ENCODE measurements around the gene RMC1. TPM values are rescaled to one million over a fixed set of nuclear protein-coding genes. Genes with fewer than 3 reads are reported as not detected.
"Not testable (repeated sequence)": the region's sequence is repeated elsewhere in the genome, so short reads cannot be mapped to it uniquely, and the experiment has no call there.

The RMC1 gene
- total RNA-seq, 2 experiments from 2014 or later: 26.1 to 28.5 TPM

GRCh38 chr18:23575309-23575651 lies 72.0 kb downstream of the RMC1 start:
- Mint-ChIP-seq H3K36me3 (ENCODE audit: low read depth) (peaks cover 19% of the 10 kb centered on the region), H3K9me3 (no peaks in the 10 kb centered on the region), H3K4me3 (no peak overlapping the region), H3K4me1 (ENCODE audit: low read depth) (peaks cover 53% of the 10 kb centered on the region), H3K27me3 (no peaks in the 10 kb centered on the region), H3K27ac (peak overlapping the region; percentile 69)
- intact Hi-C loops (cut with micrococcal nuclease): no loop called here
- ChIA-PET POLR2A (interaction anchor here (0.5 to 2.4 kb wide), 3 partner anchors 9 to 15 kb away, joined by 3 to 6 read pairs (median 4); no protein-coding TSS in a partner anchor), CTCF (interaction anchor here (1.4 kb wide), 1 partner anchor 12 kb away, joined by 4 read pairs; no protein-coding TSS in a partner anchor)
- ATAC-seq (no peak), DNase-seq (no peak)
- TF ChIP-seq, protein P1, sequence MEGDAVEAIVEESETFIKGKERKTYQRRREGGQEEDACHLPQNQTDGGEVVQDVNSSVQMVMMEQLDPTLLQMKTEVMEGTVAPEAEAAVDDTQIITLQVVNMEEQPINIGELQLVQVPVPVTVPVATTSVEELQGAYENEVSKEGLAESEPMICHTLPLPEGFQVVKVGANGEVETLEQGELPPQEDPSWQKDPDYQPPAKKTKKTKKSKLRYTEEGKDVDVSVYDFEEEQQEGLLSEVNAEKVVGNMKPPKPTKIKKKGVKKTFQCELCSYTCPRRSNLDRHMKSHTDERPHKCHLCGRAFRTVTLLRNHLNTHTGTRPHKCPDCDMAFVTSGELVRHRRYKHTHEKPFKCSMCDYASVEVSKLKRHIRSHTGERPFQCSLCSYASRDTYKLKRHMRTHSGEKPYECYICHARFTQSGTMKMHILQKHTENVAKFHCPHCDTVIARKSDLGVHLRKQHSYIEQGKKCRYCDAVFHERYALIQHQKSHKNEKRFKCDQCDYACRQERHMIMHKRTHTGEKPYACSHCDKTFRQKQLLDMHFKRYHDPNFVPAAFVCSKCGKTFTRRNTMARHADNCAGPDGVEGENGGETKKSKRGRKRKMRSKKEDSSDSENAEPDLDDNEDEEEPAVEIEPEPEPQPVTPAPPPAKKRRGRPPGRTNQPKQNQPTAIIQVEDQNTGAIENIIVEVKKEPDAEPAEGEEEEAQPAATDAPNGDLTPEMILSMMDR (IDR thresholded peaks at IDR 0.05): no peak

GRCh38 chr18:23577521-23577920 lies 74.2 kb downstream of the RMC1 start:
- DNase-seq; H3K27ac Mint-ChIP-seq; ATAC-seq; POLR2A ChIA-PET; intact Hi-C loops (cut with micrococcal nuclease); H3K9me3 Mint-ChIP-seq; H3K27me3 Mint-ChIP-seq; H3K4me3 Mint-ChIP-seq; CTCF ChIA-PET: not testable (repeated sequence)
- Mint-ChIP-seq H3K4me1 (ENCODE audit: low read depth) (peaks cover 58% of the 10 kb centered on the region), H3K36me3 (ENCODE audit: low read depth) (peaks cover 11% of the 10 kb centered on the region)

DNA sequence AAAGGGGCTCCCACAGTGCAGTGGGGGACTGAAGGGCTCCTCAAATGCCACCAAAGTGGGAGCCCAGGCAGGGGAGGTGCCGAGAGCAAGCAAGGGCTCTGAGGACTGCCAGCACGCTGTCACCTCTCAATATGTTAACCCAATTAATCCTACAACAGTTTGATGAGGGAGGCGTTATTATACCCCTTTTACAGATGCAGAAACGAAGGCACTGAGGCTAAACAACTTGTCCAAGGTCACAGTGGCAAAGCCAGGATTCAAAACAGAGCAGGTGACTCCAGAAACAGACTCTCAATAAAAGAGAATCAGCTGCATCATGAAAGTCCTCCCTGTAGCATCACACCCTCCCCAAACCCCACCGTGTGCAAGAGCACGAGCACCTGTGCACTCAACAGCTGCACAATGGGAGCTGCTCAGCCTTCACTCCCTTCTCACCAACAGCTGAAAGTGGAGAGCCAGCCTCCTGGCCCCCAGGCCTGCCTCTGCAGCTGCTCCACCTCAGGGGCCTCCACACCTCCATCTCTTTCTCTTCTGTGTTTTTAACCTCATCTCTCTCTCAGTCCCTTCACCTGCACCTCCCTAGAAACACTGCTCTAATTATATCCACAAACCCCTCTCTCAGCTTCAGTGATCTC lies 74.9 kb downstream of the RMC1 start:
- H3K4me1 Mint-ChIP-seq (ENCODE audit: low read depth): peaks cover 57% of the 10 kb centered on the region
- DNase-seq (no peak), ATAC-seq (no peak)
- H3K27ac Mint-ChIP-seq: peak overlapping the region; percentile 50
- no peaks in the 10 kb centered on the region for H3K27me3 Mint-ChIP-seq
- ChIA-PET POLR2A (interaction anchor here (0.6 kb wide), 1 partner anchor 54 kb away, joined by 4 read pairs; no protein-coding TSS in a partner anchor), CTCF (interaction anchor here (1.9 kb wide), 1 partner anchor 62 kb away, joined by 4 read pairs; no protein-coding TSS in a partner anchor)
- no peaks in the 10 kb centered on the region for H3K9me3 Mint-ChIP-seq
- intact Hi-C loops (cut with micrococcal nuclease): no loop called here
- H3K36me3 Mint-ChIP-seq (ENCODE audit: low read depth): peaks cover 14% of the 10 kb centered on the region
- H3K4me3 Mint-ChIP-seq: no peak overlapping the region
- TF ChIP-seq, protein P1 (IDR thresholded peaks at IDR 0.05): no peak

DNA sequence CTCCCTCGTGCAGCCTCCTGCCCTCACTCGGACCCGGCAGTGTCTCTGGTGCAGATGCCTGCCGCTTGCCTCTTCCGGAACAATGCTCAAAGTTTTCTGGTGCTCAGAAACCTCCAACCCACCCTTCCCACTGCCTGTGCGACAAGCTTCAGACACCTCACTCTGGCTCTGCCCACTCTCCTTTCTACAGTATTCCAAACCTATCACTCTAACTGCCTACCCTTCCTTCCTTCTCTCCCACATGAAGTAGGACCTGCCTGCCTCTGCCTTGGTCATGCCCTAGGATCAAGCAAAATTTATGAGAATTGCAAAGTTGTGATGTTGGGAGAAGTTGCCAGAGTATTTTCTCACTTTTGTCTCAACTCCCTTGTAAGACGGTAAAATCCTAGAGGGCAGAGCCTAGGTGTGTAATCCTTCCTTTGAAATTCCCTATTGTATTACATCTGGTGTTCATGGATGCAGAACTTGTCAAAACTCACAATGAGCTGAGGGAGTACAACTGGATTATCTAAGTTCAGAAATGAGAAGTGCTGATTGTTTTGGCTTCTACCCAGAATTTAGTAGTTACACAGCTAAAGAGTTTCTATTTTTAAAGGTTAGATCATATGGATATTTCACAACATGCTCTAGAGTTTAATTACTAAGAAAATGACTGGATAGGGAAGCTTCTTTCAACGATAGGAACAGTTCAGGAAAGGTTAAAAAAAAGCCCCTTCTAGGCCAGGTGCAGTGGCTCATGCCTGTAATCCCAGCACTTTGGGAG lies 75.8 kb downstream of the RMC1 start:
- DNase-seq (no peak), ATAC-seq (no peak)
- no peak overlapping the region for H3K4me3 Mint-ChIP-seq
- H3K9me3 Mint-ChIP-seq: no peaks in the 10 kb centered on the region
- peaks cover 15% of the 10 kb centered on the region for H3K36me3 Mint-ChIP-seq (ENCODE audit: low read depth)
- H3K27ac Mint-ChIP-seq: peak overlapping the region; percentile 50
- H3K4me1 Mint-ChIP-seq (ENCODE audit: low read depth): peaks cover 57% of the 10 kb centered on the region
- H3K27me3 Mint-ChIP-seq: no peaks in the 10 kb centered on the region
- ChIA-PET POLR2A (interaction anchor here (0.6 kb wide), 1 partner anchor 53 kb away, joined by 4 read pairs; no protein-coding TSS in a partner anchor), CTCF (interaction anchor here (0.7 to 1.9 kb wide), 3 partner anchors 63 to 124 kb away, joined by 3 to 4 read pairs (median 4); no protein-coding TSS in a partner anchor)
- intact Hi-C loops (cut with micrococcal nuclease): no loop called here
- TF ChIP-seq, protein P1 (IDR thresholded peaks at IDR 0.05): no peak

GRCh38 chr18:23580677-23581367 lies 77.5 kb downstream of the RMC1 start:
- TF ChIP-seq, protein P1 (IDR thresholded peaks at IDR 0.05): no peak
- Mint-ChIP-seq H3K27me3 (no peaks in the 10 kb centered on the region), H3K9me3 (no peaks in the 10 kb centered on the region), H3K4me1 (ENCODE audit: low read depth) (peaks cover 52% of the 10 kb centered on the region), H3K4me3 (no peak overlapping the region), H3K36me3 (ENCODE audit: low read depth) (peaks cover 17% of the 10 kb centered on the region), H3K27ac (no peak overlapping the region)
- intact Hi-C loops (cut with micrococcal nuclease): no loop called here
- no peak for DNase-seq
- ATAC-seq: no peak
- ChIA-PET CTCF (interaction anchor here (1.3 to 2.4 kb wide), 3 partner anchors 65 to 83 kb away, joined by 3 to 10 read pairs (median 8); no protein-coding TSS in a partner anchor), POLR2A (interaction anchor here (1.1 to 1.8 kb wide), 2 partner anchors 9 to 78 kb away, joined by 3 to 5 read pairs; partner anchors contain the start of gene RMC1)
